Fibroblast of pulmonary artery (primary cell): Measurements from ENCODE around the gene LRRTM2.

Experiments used
- DNase-seq: peaks from one replicate; pipeline ENCODE4 v3.0.0-alpha.2; 2010; ENCODE audit warnings: low read depth
- H3K4me3 ChIP-seq: replicated peaks from 2 replicates; pipeline ENCODE4 v1.5.1; 2011; ENCODE audit warnings: low read depth, mild to moderate bottlenecking, control low read depth, low read length, moderate library complexity
- TF ChIP-seq, protein P1 (sequence below): IDR thresholded peaks from 2 replicates; pipeline ENCODE4 v1.5.1; 2011; ENCODE audit warnings: mild to moderate bottlenecking, control low read depth, low read length, inconsistent platforms; ENCODE audit errors: missing control alignments

Gene LRRTM2

DNA sequence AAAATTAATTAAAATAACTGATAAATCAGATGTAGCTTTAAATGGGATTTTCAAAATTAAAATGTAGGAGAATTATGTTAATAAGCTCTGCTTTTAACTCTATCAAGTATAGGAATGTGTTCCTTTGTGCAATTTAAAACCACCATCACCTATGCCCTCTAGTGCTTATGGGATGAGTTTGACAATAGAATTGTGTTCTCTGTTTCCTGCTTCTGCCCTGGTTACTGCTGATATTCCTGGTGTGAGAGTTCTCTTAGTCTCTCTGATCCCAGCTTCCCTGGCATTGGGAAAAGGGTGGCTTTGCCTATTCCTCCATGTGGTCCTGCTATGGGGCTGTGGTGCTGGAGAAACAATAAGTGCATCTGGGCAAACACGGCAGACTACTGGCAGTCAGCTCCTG lies 8.1 kb downstream of the LRRTM2 start:
- DNase-seq, result no peak
- TF ChIP-seq, protein P1, sequence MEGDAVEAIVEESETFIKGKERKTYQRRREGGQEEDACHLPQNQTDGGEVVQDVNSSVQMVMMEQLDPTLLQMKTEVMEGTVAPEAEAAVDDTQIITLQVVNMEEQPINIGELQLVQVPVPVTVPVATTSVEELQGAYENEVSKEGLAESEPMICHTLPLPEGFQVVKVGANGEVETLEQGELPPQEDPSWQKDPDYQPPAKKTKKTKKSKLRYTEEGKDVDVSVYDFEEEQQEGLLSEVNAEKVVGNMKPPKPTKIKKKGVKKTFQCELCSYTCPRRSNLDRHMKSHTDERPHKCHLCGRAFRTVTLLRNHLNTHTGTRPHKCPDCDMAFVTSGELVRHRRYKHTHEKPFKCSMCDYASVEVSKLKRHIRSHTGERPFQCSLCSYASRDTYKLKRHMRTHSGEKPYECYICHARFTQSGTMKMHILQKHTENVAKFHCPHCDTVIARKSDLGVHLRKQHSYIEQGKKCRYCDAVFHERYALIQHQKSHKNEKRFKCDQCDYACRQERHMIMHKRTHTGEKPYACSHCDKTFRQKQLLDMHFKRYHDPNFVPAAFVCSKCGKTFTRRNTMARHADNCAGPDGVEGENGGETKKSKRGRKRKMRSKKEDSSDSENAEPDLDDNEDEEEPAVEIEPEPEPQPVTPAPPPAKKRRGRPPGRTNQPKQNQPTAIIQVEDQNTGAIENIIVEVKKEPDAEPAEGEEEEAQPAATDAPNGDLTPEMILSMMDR, result no peak
- no peak overlapping the region for H3K4me3 ChIP-seq

DNA sequence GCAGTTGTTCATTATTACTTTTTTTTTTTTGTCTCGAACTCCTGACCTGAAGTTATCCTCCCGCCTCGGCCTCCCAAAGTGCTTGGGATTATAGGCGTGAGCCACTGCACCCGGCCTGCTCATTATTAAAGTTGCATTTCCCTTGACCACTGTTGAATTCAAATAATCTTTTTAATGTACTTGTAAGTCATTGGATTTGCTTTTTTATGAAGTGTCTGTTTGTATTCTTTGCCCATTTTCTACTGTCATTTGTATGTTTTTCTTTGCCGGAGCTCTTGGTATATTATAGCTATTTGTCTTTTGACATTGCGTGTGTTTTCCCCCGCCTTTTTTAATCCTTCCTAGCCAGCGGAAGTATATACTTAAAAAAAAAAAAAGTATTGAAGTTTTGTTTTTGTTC lies 22.0 kb downstream of the LRRTM2 start:
- TF ChIP-seq, protein P1, result no peak
- H3K4me3 ChIP-seq, result no peak overlapping the region
- no peak for DNase-seq

DNA sequence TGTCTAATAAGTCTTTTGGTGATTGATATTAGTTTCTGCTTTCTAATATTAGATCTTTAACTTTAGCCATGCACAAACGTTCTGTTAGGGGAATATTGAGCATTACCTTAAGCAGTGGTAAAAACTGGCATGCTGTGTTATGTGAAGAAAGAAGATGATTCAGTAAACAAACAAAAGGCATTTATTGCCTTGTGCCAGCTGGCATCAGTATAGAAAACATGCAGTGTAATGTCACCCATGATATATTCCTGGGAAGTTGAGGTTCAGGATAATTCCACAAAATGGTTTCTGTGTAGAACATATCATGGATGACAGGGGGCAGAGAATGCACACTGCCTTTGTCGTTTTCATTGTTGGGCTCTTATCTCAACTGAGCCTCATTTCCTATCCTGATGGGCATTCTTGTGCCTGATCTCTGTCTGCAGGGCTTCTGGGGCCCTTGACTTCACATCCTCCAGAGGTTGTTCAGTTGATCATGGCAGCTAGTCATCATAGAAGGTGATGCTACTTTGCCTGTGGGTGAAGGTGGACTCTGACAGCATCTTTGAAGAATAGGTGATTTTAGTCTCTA lies 24.2 kb downstream of the LRRTM2 start:
- H3K4me3 ChIP-seq, result no peak overlapping the region
- TF ChIP-seq, protein P1, result no peak
- DNase-seq, result no peak

DNA sequence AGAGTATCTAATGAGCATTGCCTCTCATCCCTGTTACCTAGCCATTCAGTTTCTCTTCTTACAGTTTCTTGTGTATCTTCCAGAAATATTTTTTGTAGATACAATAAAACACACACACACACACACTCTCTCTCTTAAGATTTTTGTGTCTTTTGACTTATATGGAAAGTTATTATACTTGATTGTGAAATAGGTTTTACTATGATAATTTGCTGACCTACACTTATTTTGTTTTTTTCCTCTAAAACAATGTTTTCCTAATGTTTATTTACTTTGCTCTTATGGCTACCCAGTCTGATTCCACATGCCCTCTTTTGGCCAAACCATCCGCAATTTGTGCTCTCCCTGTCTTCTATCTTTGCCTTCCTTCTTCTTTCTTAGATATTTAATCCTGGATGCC lies 25.3 kb downstream of the LRRTM2 start:
- TF ChIP-seq, protein P1, result no peak
- DNase-seq, result no peak
- H3K4me3 ChIP-seq, result no peak overlapping the region

DNA sequence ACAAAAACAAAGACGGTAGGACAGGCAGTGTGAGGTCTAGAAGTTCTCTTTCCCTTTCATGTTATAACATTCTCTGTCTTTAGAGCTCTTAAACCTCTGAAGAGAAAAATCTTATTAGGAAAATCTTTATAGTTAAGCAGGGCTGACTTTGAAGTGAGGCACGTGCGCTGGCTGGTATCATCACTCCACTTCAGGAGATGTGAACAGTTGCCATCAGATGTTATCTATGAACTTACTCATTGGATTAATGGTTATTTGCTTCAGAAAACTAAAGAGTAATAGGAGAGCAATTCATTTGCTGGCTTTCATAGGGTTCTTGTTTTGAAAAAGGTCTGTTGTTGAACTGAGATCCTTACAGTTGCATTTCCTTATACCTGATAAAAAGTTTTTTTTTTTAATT lies 25.7 kb downstream of the LRRTM2 start:
- TF ChIP-seq, protein P1, result no peak
- no peak overlapping the region for H3K4me3 ChIP-seq
- no peak for DNase-seq

DNA sequence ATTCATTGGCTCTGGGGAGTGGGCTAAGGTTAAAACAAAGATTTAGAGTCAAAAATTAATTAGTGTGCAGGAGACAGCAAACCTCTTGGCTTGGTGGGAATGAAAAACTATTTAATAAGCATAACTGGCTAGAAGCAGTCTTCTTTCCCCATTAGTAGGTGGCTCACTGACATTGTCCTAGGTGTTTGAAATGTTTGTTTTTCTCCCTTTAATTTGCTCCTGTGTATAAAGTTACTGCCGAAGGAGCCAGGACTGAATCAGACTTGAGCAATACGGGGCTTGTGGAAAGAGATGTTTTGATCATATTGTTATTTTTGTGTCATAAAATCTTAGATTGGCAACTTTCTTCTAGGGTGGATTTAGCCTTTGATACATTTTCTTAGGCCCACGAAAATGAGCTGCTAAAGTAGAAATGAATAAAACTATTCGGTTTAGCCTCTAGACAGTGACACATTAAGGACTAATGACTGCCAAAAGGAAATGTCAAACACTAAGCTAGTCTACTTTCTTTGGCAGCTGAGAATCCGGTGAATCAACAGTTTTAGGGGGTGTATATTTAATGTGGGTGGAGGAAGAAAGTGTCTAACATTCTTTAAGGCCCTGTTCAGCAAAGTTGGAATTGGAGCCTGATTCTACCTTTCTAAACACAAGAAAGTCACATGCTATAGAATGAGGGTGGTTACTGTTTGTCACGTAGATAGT lies 30.2 kb downstream of the LRRTM2 start:
- TF ChIP-seq, protein P1, result no peak
- DNase-seq, result peak; percentile 64
- H3K4me3 ChIP-seq, result no peak overlapping the region

DNA sequence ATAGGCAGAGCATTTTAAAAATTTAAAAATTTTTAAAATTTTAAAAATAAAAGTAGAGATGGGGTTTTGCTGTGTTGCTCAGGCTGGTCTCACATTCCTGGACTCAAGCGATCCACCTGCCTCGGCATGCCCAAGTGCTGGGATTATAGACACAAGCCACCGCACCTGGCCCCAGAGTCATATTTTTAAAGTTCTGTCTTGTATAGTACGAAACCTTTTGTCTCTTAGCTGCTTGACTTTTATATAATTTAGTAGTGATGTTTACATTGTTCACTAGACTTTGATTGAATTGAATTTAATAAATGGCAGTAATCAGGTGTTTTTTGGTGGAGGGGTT lies 31.0 kb downstream of the LRRTM2 start:
- DNase-seq, result no peak
- H3K4me3 ChIP-seq, result no peak overlapping the region
- TF ChIP-seq, protein P1, result no peak
